ENCODE measurements around the gene PIGK. TPM values are rescaled to one million over a fixed set of nuclear protein-coding genes. Genes with fewer than 3 reads are reported as not detected.

PIGK gene
- polyA plus RNA-seq, 3 donors = 4.0 to 24.7 (median 19.4) TPM

GRCh38 chr1:77126307-77126706 lies 92.9 kb downstream of the PIGK start:
- Histone ChIP-seq H3K4me3 (replicated peaks in 1 of 3; ENCODE audit: low read depth in 2 of 3, low read length in 3 of 3) (peak overlapping the region in 2 of 3 experiments; percentile 11 to 38), H3K79me2 (ENCODE audit: insufficient read depth, low read length) (no peaks in the 10 kb centered on the region), H4K20me1 (ENCODE audit: insufficient read depth, low read length) (no peaks in the 10 kb centered on the region), H3K36me3 (replicated peaks in 1 of 2; ENCODE audit: control insufficient read depth in 1 of 2, insufficient read depth in 2 of 2, low read length in 2 of 2) (no peaks in the 10 kb centered on the region), H3K27ac (ENCODE audit: low read depth in 1 of 2, low read length in 2 of 2) (peak overlapping the region in 1 of 2 donors; percentile 39), H3K4me1 (ENCODE audit: control insufficient read depth in 1 of 2, insufficient read depth in 2 of 2, low read length in 2 of 2) (peaks cover 6 to 8% of the 10 kb centered on the region in 2 donors), H3K4me2 (replicated peaks; ENCODE audit: extremely low read depth, low read length, poor library complexity, severe bottlenecking) (peak overlapping the region; percentile 49), H3K9me3 (replicated peaks in 1 of 2; ENCODE audit: control insufficient read depth in 1 of 2, insufficient read depth in 1 of 2, low read length in 2 of 2) (no peaks in the 10 kb centered on the region), H3K9ac (ENCODE audit: insufficient read depth, low read length, poor library complexity, severe bottlenecking) (no peak overlapping the region), H2AFZ (ENCODE audit: insufficient read depth, low read depth, low read length, poor library complexity, severe bottlenecking) (peak overlapping the region; percentile 13), H3K27me3 (ENCODE audit: control insufficient read depth in 2 of 2, insufficient read depth in 2 of 2, low read length in 2 of 2) (no peaks in the 10 kb centered on the region)
- Mint-ChIP-seq H3K36me3 (peaks cover 0 to 2% of the 10 kb centered on the region in 2 donors), H3K4me3 (peak overlapping the region; percentile 42 to 85), H3K27ac (peak overlapping the region in 6 of 7 donors; percentile 20 to 86 (median 68)), H3K4me1 (peaks cover 10% of the 10 kb centered on the region), H3K27me3 (ENCODE audit: low read depth in 3 of 3) (no peaks in the 10 kb centered on the region), H3K9me3 (no peaks in the 10 kb centered on the region)
- peak; percentile 27 to 52 (median 47) for DNase-seq
- 11% methylated on average over 1 of the region's 2 CpGs for WGBS (ENCODE audit: insufficient coverage)
- TF ChIP-seq CTCF (IDR thresholded peaks at IDR 0.05) = peak; percentile 58
- intact Hi-C loops (cut with micrococcal nuclease) = loop anchor here (5.0 to 10.0 kb wide), 2 partner anchors 972 to 974 kb away; no protein-coding TSS in a partner anchor

DNA sequence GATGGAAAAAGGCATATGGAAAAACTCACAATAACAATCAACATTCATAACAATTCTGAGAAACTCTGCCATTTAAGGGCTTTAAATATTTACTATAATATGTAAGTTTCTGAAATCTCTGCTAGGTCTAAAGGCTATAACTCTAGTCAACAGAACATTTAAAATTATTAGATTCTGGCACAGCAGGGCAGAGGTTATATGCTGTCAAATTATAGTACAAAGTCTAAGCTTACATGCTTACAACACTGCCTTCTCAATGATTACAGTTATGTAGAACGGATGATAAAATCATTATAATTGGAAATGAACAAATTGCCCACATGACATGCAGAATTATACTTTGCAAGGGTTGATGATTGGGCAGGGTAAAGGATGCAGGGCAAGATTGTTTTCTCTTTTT lies 97.7 kb downstream of the PIGK start:
- Histone ChIP-seq H3K4me3 (replicated peaks in 1 of 3; ENCODE audit: low read depth in 2 of 3, low read length in 3 of 3) (no peak overlapping the region), H3K27ac (ENCODE audit: low read depth in 1 of 2, low read length in 2 of 2) (no peak overlapping the region), H2AFZ (ENCODE audit: insufficient read depth, low read depth, low read length, poor library complexity, severe bottlenecking) (no peak overlapping the region), H4K20me1 (ENCODE audit: insufficient read depth, low read length) (no peaks in the 10 kb centered on the region), H3K27me3 (ENCODE audit: control insufficient read depth in 2 of 2, insufficient read depth in 2 of 2, low read length in 2 of 2) (no peaks in the 10 kb centered on the region), H3K79me2 (ENCODE audit: insufficient read depth, low read length) (no peaks in the 10 kb centered on the region), H3K9ac (ENCODE audit: insufficient read depth, low read length, poor library complexity, severe bottlenecking) (no peak overlapping the region), H3K4me2 (replicated peaks; ENCODE audit: extremely low read depth, low read length, poor library complexity, severe bottlenecking) (no peak overlapping the region), H3K9me3 (replicated peaks in 1 of 2; ENCODE audit: control insufficient read depth in 1 of 2, insufficient read depth in 1 of 2, low read length in 2 of 2) (no peaks in the 10 kb centered on the region), H3K36me3 (replicated peaks in 1 of 2; ENCODE audit: control insufficient read depth in 1 of 2, insufficient read depth in 2 of 2, low read length in 2 of 2) (peaks cover 3 to 10% of the 10 kb centered on the region in 2 donors), H3K4me1 (ENCODE audit: control insufficient read depth in 1 of 2, insufficient read depth in 2 of 2, low read length in 2 of 2) (peaks cover 6 to 8% of the 10 kb centered on the region in 2 donors)
- peaks cover 8% of the 10 kb centered on the region for H3K4me1 Mint-ChIP-seq
- no peaks in the 10 kb centered on the region for H3K9me3 Mint-ChIP-seq
- H3K27me3 Mint-ChIP-seq (ENCODE audit: low read depth in 3 of 3) = no peaks in the 10 kb centered on the region
- H3K27ac Mint-ChIP-seq = no peak overlapping the region
- DNase-seq = no peak
- TF ChIP-seq CTCF (IDR thresholded peaks at IDR 0.05) = no peak
- intact Hi-C loops (cut with micrococcal nuclease) = loop anchor here in 1 of 2 donors (10.0 kb wide), 1 partner anchor 967 kb away; no protein-coding TSS in a partner anchor
- WGBS (ENCODE audit: insufficient coverage) = no CpG with 5 or more reads among the region's 1 CpG
- peaks cover 16 to 21% of the 10 kb centered on the region in 2 donors for H3K36me3 Mint-ChIP-seq
- no peak overlapping the region for H3K4me3 Mint-ChIP-seq
